Measurements from ENCODE around the gene LCN15.

DNA sequence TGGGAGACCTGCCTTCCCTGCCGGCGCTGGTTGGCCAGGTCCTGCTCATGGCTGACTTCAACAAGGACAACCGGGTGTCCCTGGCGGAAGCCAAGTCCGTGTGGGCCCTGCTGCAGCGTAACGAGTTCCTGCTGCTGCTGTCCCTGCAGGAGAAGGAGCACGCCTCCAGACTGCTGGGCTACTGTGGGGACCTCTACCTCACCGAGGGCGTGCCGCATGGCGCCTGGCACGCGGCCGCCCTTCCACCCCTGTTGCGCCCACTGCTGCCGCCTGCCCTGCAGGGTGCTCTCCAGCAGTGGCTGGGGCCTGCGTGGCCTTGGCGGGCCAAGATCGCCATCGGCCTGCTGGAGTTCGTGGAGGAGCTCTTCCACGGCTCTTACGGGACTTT, 41.4 kb downstream of the LCN15 start:
- TF ChIP-seq, protein P1, sequence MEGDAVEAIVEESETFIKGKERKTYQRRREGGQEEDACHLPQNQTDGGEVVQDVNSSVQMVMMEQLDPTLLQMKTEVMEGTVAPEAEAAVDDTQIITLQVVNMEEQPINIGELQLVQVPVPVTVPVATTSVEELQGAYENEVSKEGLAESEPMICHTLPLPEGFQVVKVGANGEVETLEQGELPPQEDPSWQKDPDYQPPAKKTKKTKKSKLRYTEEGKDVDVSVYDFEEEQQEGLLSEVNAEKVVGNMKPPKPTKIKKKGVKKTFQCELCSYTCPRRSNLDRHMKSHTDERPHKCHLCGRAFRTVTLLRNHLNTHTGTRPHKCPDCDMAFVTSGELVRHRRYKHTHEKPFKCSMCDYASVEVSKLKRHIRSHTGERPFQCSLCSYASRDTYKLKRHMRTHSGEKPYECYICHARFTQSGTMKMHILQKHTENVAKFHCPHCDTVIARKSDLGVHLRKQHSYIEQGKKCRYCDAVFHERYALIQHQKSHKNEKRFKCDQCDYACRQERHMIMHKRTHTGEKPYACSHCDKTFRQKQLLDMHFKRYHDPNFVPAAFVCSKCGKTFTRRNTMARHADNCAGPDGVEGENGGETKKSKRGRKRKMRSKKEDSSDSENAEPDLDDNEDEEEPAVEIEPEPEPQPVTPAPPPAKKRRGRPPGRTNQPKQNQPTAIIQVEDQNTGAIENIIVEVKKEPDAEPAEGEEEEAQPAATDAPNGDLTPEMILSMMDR (IDR thresholded peaks at IDR 0.05): no peak
- TF ChIP-seq POLR2A (IDR thresholded peaks at IDR 0.05): no peak
- no peak for TF ChIP-seq EP300 (IDR thresholded peaks at IDR 0.05)

Measured in ovary (tissue), 3 donors.